HG03066 (cell line): ENCODE measurements around the gene CRELD2.
"Not testable (repeated sequence)": the region's sequence is repeated elsewhere in the genome, so short reads cannot be mapped to it uniquely, and the experiment has no call there.

Source experiments
- ATAC-seq: cut with Tn5 transposase; IDR thresholded peaks from one replicate; pipeline ENCODE4 v1.9.1; 2021; ENCODE audit warnings: low read depth; ENCODE audit not compliant: unreplicated experiment

The CRELD2 gene

DNA sequence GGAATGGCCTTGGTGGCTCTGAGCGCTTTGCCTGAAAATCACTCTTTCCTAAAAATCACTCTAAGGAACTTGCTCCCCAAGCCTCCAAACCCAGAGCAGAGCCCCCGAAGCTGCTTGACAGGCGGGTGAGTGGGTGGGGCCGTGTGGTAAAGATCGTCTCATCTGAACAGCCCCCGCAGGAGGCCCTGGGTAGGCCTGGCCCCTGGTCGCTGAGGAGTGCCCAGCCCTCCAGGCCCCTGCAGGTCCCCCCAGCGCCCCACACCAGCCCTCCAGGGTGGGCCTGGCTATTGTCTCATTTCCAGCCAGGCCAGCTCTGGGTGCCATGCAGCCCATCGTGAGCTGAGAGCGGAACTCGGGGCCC lies 25.0 kb downstream of the CRELD2 start:
- no peak for ATAC-seq

GRCh38 chr22:49943771-49944398 lies 25.5 kb downstream of the CRELD2 start:
- no peak for ATAC-seq

GRCh38 chr22:49944399-49944891 lies 26.0 kb downstream of the CRELD2 start:
- ATAC-seq: no peak

DNA sequence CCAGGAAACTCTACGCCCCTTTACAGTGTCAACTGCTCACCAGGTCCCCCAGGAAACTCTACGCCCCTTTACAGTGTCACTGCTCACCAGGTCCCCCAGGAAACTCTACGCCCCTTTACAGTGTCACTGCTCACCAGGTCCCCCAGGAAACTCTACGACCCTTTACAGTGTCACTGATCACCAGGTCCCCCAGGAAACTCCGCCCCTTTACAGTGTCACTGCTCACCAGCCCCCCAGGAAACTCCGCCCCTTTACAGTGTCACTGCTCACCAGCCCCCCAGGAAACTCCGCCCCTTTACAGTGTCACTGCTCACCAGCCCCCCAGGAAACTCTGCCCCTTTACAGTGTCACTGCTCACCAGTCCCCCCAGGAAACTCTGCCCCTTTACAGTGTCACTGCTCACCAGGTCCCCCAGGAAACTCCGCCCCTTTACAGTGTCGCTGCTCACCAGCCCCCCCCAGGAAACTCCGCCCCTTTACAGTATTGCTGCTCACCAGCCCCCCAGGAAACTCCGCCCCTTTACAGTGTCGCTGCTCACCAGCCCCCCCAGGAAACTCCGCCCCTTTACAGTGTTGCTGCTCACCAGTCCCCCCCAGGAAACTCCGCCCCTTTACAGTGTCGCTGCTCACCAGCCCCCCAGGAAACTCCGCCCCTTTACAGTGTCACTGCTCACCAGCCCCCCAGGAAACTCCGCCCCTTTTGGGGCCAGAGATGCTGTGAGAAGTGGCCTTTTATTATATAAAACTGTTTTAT lies 26.8 kb downstream of the CRELD2 start:
- ATAC-seq: not testable (repeated sequence)

DNA sequence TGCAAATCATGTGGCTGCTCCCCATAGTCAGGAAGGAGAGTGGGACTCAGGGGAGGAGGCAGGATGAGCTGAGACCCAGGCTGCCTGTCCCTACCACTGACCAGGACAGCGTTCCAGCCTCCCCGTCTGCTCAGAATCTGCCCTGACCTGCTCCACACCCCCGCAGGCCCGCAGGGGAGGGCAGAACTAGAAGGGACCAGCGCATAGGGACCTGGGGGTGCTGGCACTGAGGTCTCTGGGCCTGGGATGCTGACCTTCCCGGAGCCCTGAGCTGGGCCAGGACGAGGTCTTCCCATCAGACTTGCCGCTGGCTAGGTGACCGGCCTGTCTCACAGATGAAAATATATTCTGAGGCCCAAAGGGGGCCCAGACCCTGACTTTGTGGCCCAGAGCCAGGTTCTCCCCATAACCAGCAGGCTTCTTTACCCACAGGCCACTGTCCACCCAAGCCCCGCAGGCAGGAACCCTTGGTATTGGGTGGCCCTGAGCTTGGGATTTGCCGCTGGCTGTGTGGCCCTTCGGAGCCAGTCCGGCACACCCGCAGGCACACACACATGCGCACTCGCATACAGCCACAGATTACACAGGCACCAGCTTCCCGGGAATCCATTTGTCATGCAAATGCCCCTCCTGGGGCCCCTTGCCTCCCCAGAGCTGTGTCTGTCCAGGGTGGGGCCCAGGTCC lies 28.3 kb downstream of the CRELD2 start:
- ATAC-seq: no peak

DNA sequence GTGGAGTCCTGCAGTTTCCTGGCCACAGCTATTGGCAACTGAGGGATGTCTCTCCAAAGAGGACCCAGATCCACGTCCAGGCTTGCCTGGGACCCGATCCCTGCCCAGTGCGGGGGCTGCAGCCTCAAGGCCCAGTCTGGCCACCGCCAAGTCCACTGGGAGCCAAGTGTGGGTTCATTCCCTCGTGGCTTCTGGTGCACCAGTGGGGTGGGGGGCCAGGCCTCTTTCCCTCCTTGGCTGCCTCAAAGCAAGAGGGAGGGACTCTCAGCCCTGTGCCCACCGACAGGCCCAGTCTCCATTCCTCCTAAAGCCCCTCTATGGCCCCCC lies 28.8 kb downstream of the CRELD2 start:
- ATAC-seq: no peak

DNA sequence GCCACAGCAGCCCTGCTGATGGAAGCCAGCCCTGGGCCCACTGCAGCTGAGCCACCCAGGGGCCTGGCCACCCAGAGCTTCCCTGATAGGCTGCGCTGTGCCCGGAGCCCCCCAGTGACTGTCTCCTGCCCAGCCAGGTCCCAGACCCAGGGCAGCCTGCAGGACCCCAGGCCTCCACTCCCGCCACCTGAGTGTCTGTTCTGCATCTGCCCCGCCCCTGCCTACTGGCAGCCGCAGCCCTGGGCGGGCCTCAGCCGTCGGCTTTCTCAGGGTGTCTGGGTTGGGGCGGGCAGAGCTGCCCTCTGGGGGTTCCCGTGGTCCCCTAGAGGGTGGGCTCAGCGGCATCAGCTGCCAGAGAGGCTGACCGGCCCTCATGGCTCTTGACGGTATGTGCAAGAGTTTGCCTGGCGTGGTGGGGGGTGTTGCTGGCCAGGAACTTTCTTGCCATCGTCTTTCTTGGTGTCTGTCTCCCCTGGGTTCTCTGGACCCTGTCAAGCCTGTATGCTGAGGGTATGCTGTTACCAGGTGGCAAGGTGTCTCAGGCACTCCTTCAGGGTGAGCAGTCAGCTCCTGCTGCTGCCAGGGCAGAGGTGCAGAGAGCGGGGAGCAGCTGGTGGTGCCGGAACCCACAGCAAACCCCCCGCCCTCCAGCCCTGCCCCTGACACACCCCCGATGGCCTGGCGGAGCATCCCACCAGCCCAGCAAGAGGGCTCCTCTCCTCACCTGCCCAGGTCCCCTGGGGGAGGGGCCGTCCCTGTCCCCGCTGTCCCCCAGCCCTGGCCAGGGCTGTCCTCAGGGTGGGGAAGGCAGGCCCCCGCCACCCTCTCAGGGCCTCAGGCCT lies 29.9 kb downstream of the CRELD2 start:
- no peak for ATAC-seq

GRCh38 chr22:49948958-49949913 lies 30.8 kb downstream of the CRELD2 start:
- no peak for ATAC-seq

DNA sequence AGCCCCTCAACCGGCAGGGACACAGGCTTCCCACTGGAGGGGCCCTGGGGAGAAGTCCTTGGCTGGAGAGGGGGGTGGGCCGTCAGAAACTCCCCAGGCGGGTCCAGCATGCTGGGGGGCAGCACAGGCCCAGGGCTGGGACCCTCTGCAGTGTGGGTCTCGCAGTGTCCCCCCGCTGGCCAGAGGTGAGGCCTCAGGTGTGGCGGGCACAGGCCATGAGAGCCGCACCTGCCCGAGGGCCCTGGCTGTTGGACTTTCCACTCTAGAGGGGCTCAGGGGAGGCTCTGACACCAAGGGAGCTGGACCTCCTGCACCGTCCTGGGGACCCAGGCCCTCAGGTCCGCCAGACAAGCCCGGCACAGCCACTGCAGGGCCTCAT lies 31.5 kb downstream of the CRELD2 start:
- ATAC-seq: no peak

GRCh38 chr22:49950396-49950994 lies 32.1 kb downstream of the CRELD2 start:
- ATAC-seq: no peak

DNA sequence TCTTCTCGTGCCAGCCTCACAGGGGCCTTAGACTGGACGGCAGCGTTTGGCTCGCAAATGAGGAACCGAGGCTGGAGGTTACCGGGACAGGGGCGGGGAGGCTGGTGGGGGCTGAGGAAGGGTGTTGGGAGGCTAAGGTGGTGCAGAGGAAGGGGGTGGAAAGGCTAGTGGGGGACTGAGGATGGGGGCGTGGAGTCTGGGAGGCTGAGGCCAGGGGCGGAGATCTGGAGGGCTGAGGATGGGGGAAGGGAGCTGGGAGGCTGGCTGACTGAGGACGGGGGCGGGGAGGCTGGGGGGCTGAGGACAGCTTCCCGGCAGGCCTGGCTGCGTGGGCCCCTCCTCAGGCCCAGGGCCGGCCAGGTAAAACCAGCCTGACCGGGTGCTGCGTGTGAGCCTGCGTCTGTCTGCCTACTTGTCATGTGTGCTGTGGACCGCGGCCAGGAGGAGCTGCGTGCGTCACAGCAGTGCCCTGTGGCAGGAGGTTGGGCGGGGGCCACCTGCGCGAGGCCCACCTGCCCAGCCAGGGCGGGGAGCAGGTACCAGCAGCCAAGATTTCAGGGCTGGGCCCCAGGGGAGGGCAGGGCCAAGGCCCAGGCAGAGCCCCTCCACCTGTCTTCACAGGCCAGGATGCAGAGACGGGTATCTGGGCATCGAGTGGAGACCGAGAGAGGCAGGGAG lies 32.7 kb downstream of the CRELD2 start:
- no peak for ATAC-seq

DNA sequence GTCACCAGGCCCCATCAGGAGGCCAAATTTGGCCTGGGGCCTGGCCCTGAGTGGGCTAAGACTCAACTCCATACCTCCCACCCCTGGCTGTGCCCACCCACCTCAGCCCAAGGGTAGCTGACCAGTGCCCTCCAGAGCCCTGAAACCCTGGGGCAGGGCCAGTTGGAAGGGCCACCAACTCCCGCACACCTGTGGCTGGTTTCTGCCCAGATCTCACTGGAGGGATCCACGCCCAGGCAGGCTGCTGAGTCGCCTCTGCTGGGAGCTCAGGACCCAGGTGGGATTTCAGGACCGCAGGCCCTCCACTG lies 33.2 kb downstream of the CRELD2 start:
- ATAC-seq: no peak

GRCh38 chr22:49951986-49952896 lies 33.8 kb downstream of the CRELD2 start:
- ATAC-seq: no peak

DNA sequence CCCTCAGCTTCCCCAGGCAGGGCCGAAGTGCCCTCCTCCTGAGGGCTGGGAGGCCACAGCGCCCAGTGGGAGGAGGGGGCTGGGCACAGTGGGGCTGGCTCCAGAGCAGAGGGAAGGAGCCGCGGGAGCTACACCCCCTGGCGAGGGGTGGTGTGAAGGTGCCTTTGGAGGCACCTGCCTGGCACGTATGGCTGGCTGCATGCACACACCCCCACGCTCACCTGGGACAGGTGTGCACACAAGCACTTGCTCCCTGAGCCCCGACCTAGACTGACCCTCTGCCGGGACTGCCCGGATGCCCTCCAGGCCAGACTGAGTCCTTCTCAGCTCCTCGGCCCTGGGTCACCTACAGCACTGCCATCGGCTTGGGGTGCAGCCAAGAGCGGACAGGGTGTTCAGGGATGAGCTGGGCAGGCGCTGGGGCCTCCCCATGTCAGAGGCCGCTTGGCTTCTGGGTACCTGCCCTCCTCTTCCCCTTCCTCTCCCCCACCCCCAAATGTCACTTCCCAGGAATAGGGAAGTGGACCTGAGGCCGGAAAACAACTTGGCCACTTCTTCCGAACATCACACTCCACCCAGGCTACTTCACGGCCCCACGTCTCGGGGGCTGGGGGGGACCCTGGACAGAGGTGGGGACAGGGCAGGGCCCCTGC lies 34.7 kb downstream of the CRELD2 start:
- no peak for ATAC-seq

- no peak for ATAC-seq
Observed at GRCh38 chr22:49953680-49954344, 35.4 kb downstream of the CRELD2 start.

GRCh38 chr22:49954354-49954753 lies 35.9 kb downstream of the CRELD2 start:
- no peak for ATAC-seq

DNA sequence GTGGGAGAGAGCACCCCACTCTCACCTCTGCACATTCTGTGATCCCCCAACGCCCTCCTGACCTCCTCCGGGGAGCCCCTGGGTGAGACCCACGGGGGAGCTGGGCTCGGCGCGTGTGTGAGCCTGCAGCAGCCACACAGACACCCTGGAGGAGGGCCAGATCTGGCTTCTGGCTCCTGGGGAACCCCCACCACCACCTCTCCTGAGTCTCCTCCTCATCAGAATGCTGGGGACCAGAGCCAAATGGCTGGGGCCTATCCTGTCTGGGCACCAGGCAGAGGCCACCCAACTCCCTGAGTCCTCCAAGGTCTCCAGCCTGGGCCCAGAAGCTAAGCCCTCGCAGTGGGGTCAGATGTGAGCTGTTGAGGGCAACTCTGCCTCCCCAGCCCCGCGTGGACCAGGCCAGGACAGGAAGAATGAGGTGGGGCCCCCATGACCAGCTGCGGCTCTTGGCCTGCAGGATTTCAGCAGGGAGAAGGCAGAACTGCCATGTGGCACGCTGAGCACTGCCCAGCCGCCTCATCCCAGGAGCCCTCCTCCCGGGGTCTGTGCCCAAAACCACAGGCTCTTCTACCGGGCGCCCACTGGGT lies 36.7 kb downstream of the CRELD2 start:
- no peak for ATAC-seq
